GM06990 (cell line): ENCODE data around the gene PICK1.
A peak's percentile ranks its signal among the peaks of the same experiment; 100 is the strongest.
"Not testable (repeated sequence)": the region's sequence is repeated elsewhere in the genome, so short reads cannot be mapped to it uniquely, and the experiment has no call there.

Experiments used
- DNase-seq: peaks from one replicate; pipeline ENCODE4 v3.0.0-alpha.2; 2011; ENCODE audit not compliant: insufficient read length; ENCODE audit errors: extremely low read depth
- H3K27me3 ChIP-seq: replicated peaks from 2 replicates; pipeline ENCODE4 v1.6.0; 2011; ENCODE audit warnings: low read length; ENCODE audit not compliant: control insufficient read depth, insufficient read depth
- H3K36me3 ChIP-seq: 2 replicates; pipeline ENCODE4 v1.5.1; 2011; ENCODE audit warnings: low read length; ENCODE audit not compliant: control insufficient read depth, insufficient read depth
- H3K4me3 ChIP-seq: replicated peaks from 2 replicates; pipeline ENCODE4 v1.5.1; 2011; ENCODE audit warnings: low read depth, mild to moderate bottlenecking, control low read depth, low read length
- CTCF ChIP-seq: IDR thresholded peaks from 2 replicates; pipeline ENCODE4 v1.5.1; 2011; ENCODE audit warnings: low read length, control low read depth, mild to moderate bottlenecking, inconsistent platforms; ENCODE audit not compliant: insufficient read depth, poor library complexity, severe bottlenecking

Gene PICK1

GRCh38 chr22:38034278-38034882 is 22.8 kb upstream of the PICK1 start:
- peak; percentile 35 for DNase-seq
- Histone ChIP-seq H3K36me3 (no peaks in the 10 kb centered on the region), H3K4me3 (no peak overlapping the region), H3K27me3 (no peaks in the 10 kb centered on the region)
- no peak for TF ChIP-seq CTCF

GRCh38 chr22:38034884-38035529 is 22.2 kb upstream of the PICK1 start:
- Histone ChIP-seq H3K36me3 (no peaks in the 10 kb centered on the region), H3K27me3 (no peaks in the 10 kb centered on the region), H3K4me3 (no peak overlapping the region)
- TF ChIP-seq CTCF, result no peak
- DNase-seq, result no peak

- DNase-seq, result no peak
- Histone ChIP-seq H3K36me3 (no peaks in the 10 kb centered on the region), H3K4me3 (no peak overlapping the region), H3K27me3 (no peaks in the 10 kb centered on the region)
- TF ChIP-seq CTCF, result no peak
Observed at GRCh38 chr22:38035530-38035885, 21.7 kb upstream of the PICK1 start.

- no peak overlapping the region for H3K4me3 ChIP-seq
- no peaks in the 10 kb centered on the region for H3K27me3 ChIP-seq
- no peaks in the 10 kb centered on the region for H3K36me3 ChIP-seq
- TF ChIP-seq CTCF, result no peak
- no peak for DNase-seq
Observed at GRCh38 chr22:38036392-38037062, 20.7 kb upstream of the PICK1 start.

GRCh38 chr22:38037367-38038150 is 19.6 kb upstream of the PICK1 start:
- not testable (repeated sequence) for H3K36me3 ChIP-seq, H3K4me3 ChIP-seq, H3K27me3 ChIP-seq, DNase-seq

- Histone ChIP-seq H3K36me3 (no peaks in the 10 kb centered on the region), H3K27me3 (no peaks in the 10 kb centered on the region), H3K4me3 (no peak overlapping the region)
- DNase-seq, result no peak
- TF ChIP-seq CTCF, result no peak
Observed at GRCh38 chr22:38038426-38038825, 18.8 kb upstream of the PICK1 start.
